DOHH2 (cell line): Measurements from ENCODE around the gene TEPSIN.

ENCODE experiments used
- CTCF ChIP-seq: fragments of 200-600 bp; sonication (generic); IDR thresholded peaks from one replicate; pipeline ENCODE4 v1.5.1; 2014; ENCODE audit warnings: antibody characterized with exemption, mild to moderate bottlenecking, low read depth, low read length; ENCODE audit not compliant: poor library complexity, severe bottlenecking
- EZH2phosphoT487 ChIP-seq: fragments of 200-600 bp; sonication (generic); IDR thresholded peaks from 2 replicates; pipeline ENCODE4 v1.6.1; 2017; ENCODE audit warnings: borderline replicate concordance, mild to moderate bottlenecking, antibody characterized with exemption, low read length, moderate library complexity, mixed read lengths

GRCh38 chr17:81223762-81224130, 15.1 kb downstream of the TEPSIN start:
- no peak for TF ChIP-seq CTCF
- no peak for TF ChIP-seq EZH2phosphoT487
